HG03066 (cell line): Measurements from ENCODE around the gene ZNF281.
A peak's percentile ranks its signal among the peaks of the same experiment; 100 is the strongest.
"Not testable (repeated sequence)": the region's sequence is repeated elsewhere in the genome, so short reads cannot be mapped to it uniquely, and the experiment has no call there.

Source experiments
- ATAC-seq: cut with Tn5 transposase; IDR thresholded peaks from one replicate; pipeline ENCODE4 v1.9.1; 2021; ENCODE audit warnings: low read depth; ENCODE audit not compliant: unreplicated experiment

Gene ZNF281

GRCh38 chr1:200429221-200429751, 19.4 kb upstream of the ZNF281 start:
- ATAC-seq: no peak

GRCh38 chr1:200428482-200429205, 18.8 kb upstream of the ZNF281 start:
- no peak for ATAC-seq

- no peak for ATAC-seq
Measured at GRCh38 chr1:200427744-200428143, 17.9 kb upstream of the ZNF281 start.

GRCh38 chr1:200426196-200426595, 16.4 kb upstream of the ZNF281 start:
- no peak for ATAC-seq

- no peak for ATAC-seq
Measured at GRCh38 chr1:200423235-200423634, 13.4 kb upstream of the ZNF281 start.

- ATAC-seq: no peak
Measured at GRCh38 chr1:200422211-200422610, 12.4 kb upstream of the ZNF281 start.

- ATAC-seq: peak; percentile 88
Measured at GRCh38 chr1:200415789-200416593, 6.2 kb upstream of the ZNF281 start.

GRCh38 chr1:200415227-200415626, 5.4 kb upstream of the ZNF281 start:
- peak; percentile 56 for ATAC-seq

- ATAC-seq: no peak
Measured at GRCh38 chr1:200414657-200415056, 4.8 kb upstream of the ZNF281 start.

GRCh38 chr1:200413766-200414165, 3.9 kb upstream of the ZNF281 start:
- not testable (repeated sequence) for ATAC-seq

- no peak for ATAC-seq
Measured at GRCh38 chr1:200411406-200412257, 1.8 kb upstream of the ZNF281 start.

- peak; percentile 13 for ATAC-seq
Measured at GRCh38 chr1:200410566-200410878, 686 bp upstream of the ZNF281 start.

- ATAC-seq: peak; percentile 29
Measured at GRCh38 chr1:200409203-200409760, 554 bp downstream of the ZNF281 start.

GRCh38 chr1:200406161-200406797, 3.6 kb downstream of the ZNF281 start:
- no peak for ATAC-seq

GRCh38 chr1:200405264-200405663, 4.6 kb downstream of the ZNF281 start:
- no peak for ATAC-seq

- no peak for ATAC-seq
Measured at GRCh38 chr1:200401708-200402107, 8.1 kb downstream of the ZNF281 start.

- no peak for ATAC-seq
Measured at GRCh38 chr1:200401263-200401662, 8.6 kb downstream of the ZNF281 start.

- ATAC-seq: no peak
Measured at GRCh38 chr1:200400556-200400955, 9.3 kb downstream of the ZNF281 start.

- ATAC-seq: no peak
Measured at GRCh38 chr1:200399860-200400259, 10.0 kb downstream of the ZNF281 start.

- ATAC-seq: no peak
Measured at GRCh38 chr1:200398373-200398772, 11.5 kb downstream of the ZNF281 start.
